ENCODE measurements around the gene ZPR1. TPM values are rescaled to one million over a fixed set of nuclear protein-coding genes. Genes with fewer than 3 reads are reported as not detected.
A peak's percentile ranks its signal among the peaks of the same experiment; 100 is the strongest.

The ZPR1 gene
- total RNA-seq, 4 donors from 2014 or later = 4.1 to 43.1 (median 22.3) TPM

- Histone ChIP-seq H3K27me3 (no peaks in the 10 kb centered on the region), H3K36me3 (no peaks in the 10 kb centered on the region), H3K9me3 (no peaks in the 10 kb centered on the region), H3K27ac (no peak overlapping the region), H3K4me3 (no peak overlapping the region), H3K4me1 (no peaks in the 10 kb centered on the region)
- DNase-seq = no peak
- intact Hi-C loops (cut with DNase I; ENCODE audit: low total_unique reads) = no loop called here
- TF ChIP-seq POLR2A (IDR thresholded peaks at IDR 0.05) (no peak), CTCF (IDR thresholded peaks at IDR 0.05) (no peak)
Measured at GRCh38 chr11:116777056-116777455, 10.8 kb downstream of the ZPR1 start.

- H3K4me1 ChIP-seq = peaks cover 0 to 4% of the 10 kb centered on the region in 2 donors
- H3K36me3 ChIP-seq = no peaks in the 10 kb centered on the region
- H3K4me3 ChIP-seq = no peak overlapping the region
- H3K9me3 ChIP-seq = no peaks in the 10 kb centered on the region
- no peaks in the 10 kb centered on the region for H3K27me3 ChIP-seq
- no peak overlapping the region for H3K27ac ChIP-seq
- DNase-seq = no peak
- intact Hi-C loops (cut with DNase I; ENCODE audit: low total_unique reads) = no loop called here
- TF ChIP-seq CTCF (IDR thresholded peaks at IDR 0.05) = no peak
- TF ChIP-seq POLR2A (IDR thresholded peaks at IDR 0.05) = no peak
Measured at GRCh38 chr11:116776522-116776984, 11.3 kb downstream of the ZPR1 start.

GRCh38 chr11:116775975-116776374, 11.8 kb downstream of the ZPR1 start:
- no peak for TF ChIP-seq CTCF (IDR thresholded peaks at IDR 0.05)
- no peak for TF ChIP-seq POLR2A (IDR thresholded peaks at IDR 0.05)
- Histone ChIP-seq H3K9me3 (no peaks in the 10 kb centered on the region), H3K27ac (no peak overlapping the region), H3K4me1 (peaks cover 0 to 4% of the 10 kb centered on the region in 2 donors), H3K36me3 (no peaks in the 10 kb centered on the region), H3K27me3 (no peaks in the 10 kb centered on the region), H3K4me3 (no peak overlapping the region)
- intact Hi-C loops (cut with DNase I; ENCODE audit: low total_unique reads) = no loop called here
- no peak for DNase-seq

- Histone ChIP-seq H3K36me3 (no peaks in the 10 kb centered on the region), H3K4me1 (peaks cover 0 to 4% of the 10 kb centered on the region in 2 donors), H3K9me3 (no peaks in the 10 kb centered on the region), H3K4me3 (no peak overlapping the region), H3K27me3 (no peaks in the 10 kb centered on the region), H3K27ac (no peak overlapping the region)
- intact Hi-C loops (cut with DNase I; ENCODE audit: low total_unique reads) = no loop called here
- DNase-seq = no peak
- TF ChIP-seq POLR2A (IDR thresholded peaks at IDR 0.05) = no peak
- no peak for TF ChIP-seq CTCF (IDR thresholded peaks at IDR 0.05)
Measured at GRCh38 chr11:116774661-116775060, 13.2 kb downstream of the ZPR1 start.

GRCh38 chr11:116773203-116774097, 14.4 kb downstream of the ZPR1 start:
- no peak for DNase-seq
- Histone ChIP-seq H3K4me3 (peak overlapping the region; percentile 79 to 94), H3K4me1 (peaks cover 0 to 4% of the 10 kb centered on the region in 2 donors), H3K27me3 (no peaks in the 10 kb centered on the region), H3K27ac (peak overlapping the region; percentile 85 to 92), H3K36me3 (no peaks in the 10 kb centered on the region), H3K9me3 (no peaks in the 10 kb centered on the region)
- intact Hi-C loops (cut with DNase I; ENCODE audit: low total_unique reads) = no loop called here
- no peak for TF ChIP-seq POLR2A (IDR thresholded peaks at IDR 0.05)
- TF ChIP-seq CTCF (IDR thresholded peaks at IDR 0.05) = no peak
